SK-N-SH (cell line): ENCODE data around the gene RAD51B. TPM values are rescaled to one million over a fixed set of nuclear protein-coding genes. Genes with fewer than 3 reads are reported as not detected.

Experiments
- CTCF ChIA-PET: fragments of 300-600, 350-600 bp; formaldehyde crosslinking; extraction: SDS; loops from one replicate; lab custom pipeline; 2021; lab: Yijun Ruan, JAX
- POLR2A ChIA-PET: fragments of 350-600 bp; sonication (Branson Sonifier 250); formaldehyde crosslinking; extraction: SDS; loops from one replicate; lab custom pipeline; 2020; ENCODE audit warnings: antibody characterized with exemption, inconsistent platforms; lab: Yijun Ruan, JAX
- DNase-seq: peaks from one replicate; pipeline ENCODE4 v3.0.0; 2012
- H2AFZ ChIP-seq: fragments of 200-600 bp; sonication (generic); 2 replicates; pipeline ENCODE4 v1.8.1; 2016; ENCODE audit warnings: antibody characterized with exemption, mild to moderate bottlenecking, low read depth
- H3F3A ChIP-seq: fragments of 200-600 bp; sonication (generic); replicated peaks from 2 replicates; pipeline ENCODE3; 2016; ENCODE audit warnings: antibody characterized with exemption, mild to moderate bottlenecking; ENCODE audit not compliant: insufficient read depth
- H3K27ac ChIP-seq, 2 experiments: fragments of 200-500 bp in 1 of 2; fragments of 200-600 bp in 1 of 2; sonication (Bioruptor generic) in 1 of 2; sonication (generic), shearing (Covaris generic) in 1 of 2; 2 replicates each; pipeline versions ENCODE4 v1.5.1 to v1.6.1; 2014 to 2016; ENCODE audit warnings: low read depth in 2 of 2, inconsistent platforms in 1 of 2, low read length in 1 of 2, mild to moderate bottlenecking in 1 of 2, mixed read lengths in 1 of 2
- H3K27me3 ChIP-seq: fragments of 200-600 bp; sonication (generic), shearing (Covaris generic); 2 replicates; pipeline ENCODE4 v1.6.1; 2016; ENCODE audit warnings: mixed run types; ENCODE audit not compliant: insufficient read depth
- H3K36me3 ChIP-seq, 2 experiments: fragments of 200-500 bp in 1 of 2; fragments of 200-600 bp in 1 of 2; sonication (Bioruptor generic) in 1 of 2; sonication (generic) in 1 of 2; replicated peaks in 1 of 2; 2 replicates each; pipeline versions ENCODE3 to v1.5.1; 2014 to 2016; ENCODE audit warnings: low read length in 1 of 2, mild to moderate bottlenecking in 1 of 2; ENCODE audit not compliant: insufficient read depth in 2 of 2, control insufficient read depth in 1 of 2
- H3K4me1 ChIP-seq, 2 experiments: fragments of 200-500 bp in 1 of 2; fragments of 200-600 bp in 1 of 2; sonication (Bioruptor generic) in 1 of 2; sonication (generic), shearing (Covaris generic) in 1 of 2; 2 replicates each; pipeline versions ENCODE4 v1.5.1 to v1.6.1; 2014 to 2016; ENCODE audit warnings: low read depth in 1 of 2, low read length in 1 of 2, mixed run types in 1 of 2; ENCODE audit not compliant: insufficient read depth in 2 of 2, control insufficient read depth in 1 of 2
- H3K4me2 ChIP-seq: fragments of 200-600 bp; sonication (generic), shearing (Covaris generic); 2 replicates; pipeline ENCODE4 v1.6.1; 2017; ENCODE audit warnings: mixed run types
- H3K4me3 ChIP-seq, 2 experiments: fragments of 200-500 bp in 1 of 2; fragments of 200-600 bp in 1 of 2; sonication (Bioruptor generic) in 1 of 2; sonication (generic), shearing (Covaris generic) in 1 of 2; 2 replicates each; pipeline versions ENCODE4 v1.5.1 to v1.8.1; 2014 to 2016; ENCODE audit warnings: low read depth in 2 of 2, inconsistent platforms in 1 of 2, low read length in 1 of 2, mild to moderate bottlenecking in 1 of 2, mixed read lengths in 1 of 2, moderate library complexity in 1 of 2
- H3K79me2 ChIP-seq: fragments of 200-600 bp; sonication (generic); 2 replicates; pipeline ENCODE4 v1.8.1; 2017; ENCODE audit warnings: mild to moderate bottlenecking; ENCODE audit not compliant: insufficient read depth
- H3K9ac ChIP-seq: fragments of 200-600 bp; sonication (generic); 2 replicates; pipeline ENCODE4 v1.6.1; 2017; ENCODE audit warnings: mixed run types
- H3K9me2 ChIP-seq: fragments of 200-600 bp; sonication (generic); 2 replicates; pipeline ENCODE4 v1.6.1; 2017; ENCODE audit warnings: mixed run types
- H3K9me3 ChIP-seq: fragments of 200-600 bp; sonication (generic); 2 replicates; pipeline ENCODE4 v1.6.1; 2017; ENCODE audit warnings: mixed run types, mild to moderate bottlenecking, moderate library complexity
- H4K20me1 ChIP-seq: fragments of 200-600 bp; sonication (generic); 2 replicates; pipeline ENCODE4 v1.6.1; 2017; ENCODE audit warnings: mild to moderate bottlenecking, mixed run types; ENCODE audit not compliant: insufficient read depth
- FOXM1 ChIP-seq: IDR thresholded peaks from 2 replicates; pipeline ENCODE4 v1.4.0; 2012; ENCODE audit warnings: low read depth, mild to moderate bottlenecking
- JUND ChIP-seq: IDR thresholded peaks from 2 replicates; pipeline ENCODE4 v1.4.0; 2012
- POLR2AphosphoS5 ChIP-seq: IDR thresholded peaks from 2 replicates; pipeline ENCODE4 v1.6.1; 2012; ENCODE audit warnings: low read depth, low read length
- RAD21 ChIP-seq: IDR thresholded peaks from 2 replicates; pipeline ENCODE4 v1.6.1; 2012; ENCODE audit warnings: mild to moderate bottlenecking, low read length
- SIN3A ChIP-seq: IDR thresholded peaks from 2 replicates; pipeline ENCODE4 v1.6.1; 2012; ENCODE audit warnings: low read depth, mild to moderate bottlenecking, low read length, moderate library complexity, borderline replicate concordance
- TAF1 ChIP-seq: IDR thresholded peaks from 2 replicates; pipeline ENCODE4 v1.6.1; 2012; ENCODE audit warnings: low read depth, mild to moderate bottlenecking, low read length, moderate library complexity, borderline replicate concordance
- TCF12 ChIP-seq: IDR thresholded peaks from 2 replicates; pipeline ENCODE4 v1.4.0; 2012
- WGBS: methylation state at CpG from one replicate; pipeline ENCODE4 v1.1.6; 2017; ENCODE audit warnings: low lambda C conversion rate; 5-methylcytosine and 5-hydroxymethylcytosine counted together
- polyA plus RNA-seq, 3 experiments: library from polyadenylated mRNA; depleted of rRNA; stranded (reverse); fragments of >200 nt; gene quantifications; 2 replicates each; pipeline ENCODE4 v1.2.3, GENCODE V29; 2012
- TF ChIP-seq, protein P1 (sequence below): IDR thresholded peaks from 2 replicates; pipeline ENCODE4 v1.4.0; 2012; ENCODE audit warnings: low read depth, borderline replicate concordance
- TF ChIP-seq, protein P2 (sequence below): IDR thresholded peaks from 2 replicates; pipeline ENCODE4 v1.6.1; 2012; ENCODE audit warnings: mild to moderate bottlenecking, low read depth, low read length, moderate library complexity
- TF ChIP-seq, protein P3 (sequence below): IDR thresholded peaks from 2 replicates; pipeline ENCODE4; 2012

Gene RAD51B
- polyA plus RNA-seq, 1 of the 3 experiments (the other 2 are of a cell fraction): 6.0 TPM

DNA sequence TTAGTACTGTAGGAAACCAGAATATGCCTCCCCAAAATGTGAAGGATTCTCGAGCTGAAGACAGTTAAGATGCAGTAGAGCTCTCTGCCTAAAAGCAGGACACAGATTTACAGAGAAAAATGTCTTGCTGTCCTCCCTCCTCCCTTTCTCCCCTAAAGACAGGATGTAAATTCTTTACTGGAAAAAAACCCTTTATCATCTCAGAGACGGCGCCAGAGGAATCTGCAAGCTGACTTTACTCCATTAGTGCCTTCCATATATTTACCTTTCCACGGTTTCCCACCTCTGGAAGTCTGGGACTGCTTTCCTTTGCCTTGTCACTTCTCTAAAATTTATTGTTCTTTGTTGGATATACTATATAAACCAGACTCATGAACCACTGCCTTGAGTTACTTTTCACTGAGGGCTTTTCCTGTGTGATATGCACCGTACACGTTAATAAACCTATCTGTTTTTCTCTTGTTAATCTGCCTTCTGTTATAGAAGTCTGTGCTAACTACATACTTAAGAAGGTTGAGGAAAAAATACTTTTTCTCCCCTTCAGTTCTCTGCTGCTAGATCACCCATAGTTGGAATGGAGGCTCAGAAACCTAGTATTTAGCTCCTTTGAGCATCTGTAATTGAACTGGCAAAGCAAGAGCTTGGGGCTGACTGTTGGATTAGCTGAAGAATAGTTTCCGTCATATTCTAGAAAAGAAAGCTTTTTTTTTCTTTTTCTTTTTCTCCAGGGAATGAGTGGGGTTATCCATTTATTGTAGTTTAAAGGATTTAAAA lies 99.9 kb downstream of the RAD51B start:
- POLR2A ChIA-PET: no interaction called here

DNA sequence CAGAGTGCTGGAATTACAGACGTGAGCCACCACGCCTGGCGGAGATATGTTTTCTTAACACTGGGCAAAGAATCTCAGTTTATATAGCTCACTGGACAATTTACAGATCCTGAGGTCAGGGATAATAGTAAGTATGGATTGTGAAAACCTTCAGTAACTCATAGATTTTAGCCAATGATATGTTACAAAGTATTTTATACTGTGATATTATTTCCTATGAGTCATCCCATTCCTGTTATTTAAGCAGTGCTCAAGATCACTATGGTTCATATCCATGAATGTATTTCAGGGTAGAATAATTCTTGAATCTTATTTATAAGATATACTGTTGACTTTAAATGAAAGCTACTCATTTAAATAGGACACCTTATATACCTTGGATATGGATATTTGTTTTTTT lies 107.2 kb downstream of the RAD51B start:
- no peak overlapping the region for H3K4me2 ChIP-seq
- H4K20me1 ChIP-seq: no peaks in the 10 kb centered on the region
- no peak overlapping the region for H2AFZ ChIP-seq
- no peaks in the 10 kb centered on the region for H3K27me3 ChIP-seq
- H3K9ac ChIP-seq: no peak overlapping the region
- H3K4me3 ChIP-seq: no peak overlapping the region
- POLR2A ChIA-PET: interaction anchor here (0.5 kb wide), 1 partner anchor 110 kb away, joined by 3 read pairs; the partner anchor contains the start of gene ZFYVE26
- no peaks in the 10 kb centered on the region; the same call in 1 of the 2 replicates for H3K9me3 ChIP-seq
- DNase-seq: no peak
- no peak for TF ChIP-seq JUND
- TF ChIP-seq, protein P1, sequence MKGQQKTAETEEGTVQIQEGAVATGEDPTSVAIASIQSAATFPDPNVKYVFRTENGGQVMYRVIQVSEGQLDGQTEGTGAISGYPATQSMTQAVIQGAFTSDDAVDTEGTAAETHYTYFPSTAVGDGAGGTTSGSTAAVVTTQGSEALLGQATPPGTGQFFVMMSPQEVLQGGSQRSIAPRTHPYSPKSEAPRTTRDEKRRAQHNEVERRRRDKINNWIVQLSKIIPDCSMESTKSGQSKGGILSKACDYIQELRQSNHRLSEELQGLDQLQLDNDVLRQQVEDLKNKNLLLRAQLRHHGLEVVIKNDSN: no peak
- TF ChIP-seq POLR2AphosphoS5: no peak
- TF ChIP-seq TAF1: no peak
- H3K27ac ChIP-seq: peak overlapping the region in 1 of 2 experiments; percentile 29; a peak in 1 of 4 replicates
- no peaks in the 10 kb centered on the region for H3K79me2 ChIP-seq
- CTCF ChIA-PET: no interaction called here
- no peaks in the 10 kb centered on the region for H3K9me2 ChIP-seq
- H3K36me3 ChIP-seq: no peaks in the 10 kb centered on the region
- H3F3A ChIP-seq: peaks cover 4% of the 10 kb centered on the region
- H3K4me1 ChIP-seq: no peaks in the 10 kb centered on the region
- 100% methylated on average over 3 of the region's 3 CpGs for WGBS

More for the DNA sequence above, 99.9 kb downstream of the RAD51B start:
- DNase-seq: no peak
- Histone ChIP-seq H3K36me3 (no peaks in the 10 kb centered on the region), H3K4me3 (peak overlapping the region; percentile 1 to 18; a peak in 2 of 4 replicates), H3K9me2 (peaks cover 5% of the 10 kb centered on the region; the same call in 1 of the 2 replicates), H3F3A (peaks cover 17% of the 10 kb centered on the region), H3K4me1 (peaks cover 0 to 13% of the 10 kb centered on the region in 2 experiments; a peak in 1 of 4 replicates), H3K79me2 (no peaks in the 10 kb centered on the region), H3K27ac (peak overlapping the region; percentile 70 to 79), H2AFZ (peak overlapping the region; percentile 75), H3K9me3 (no peaks in the 10 kb centered on the region), H3K9ac (peak overlapping the region; percentile 36; the same call in 1 of the 2 replicates), H4K20me1 (no peaks in the 10 kb centered on the region), H3K27me3 (no peaks in the 10 kb centered on the region), H3K4me2 (peak overlapping the region; percentile 43)
- WGBS: 47% methylated on average over 7 of the region's 7 CpGs
- CTCF ChIA-PET: interaction anchor here (1.9 kb wide), 1 partner anchor 24 kb away, joined by 6 read pairs; no protein-coding TSS in a partner anchor
- TF ChIP-seq, protein P2, sequence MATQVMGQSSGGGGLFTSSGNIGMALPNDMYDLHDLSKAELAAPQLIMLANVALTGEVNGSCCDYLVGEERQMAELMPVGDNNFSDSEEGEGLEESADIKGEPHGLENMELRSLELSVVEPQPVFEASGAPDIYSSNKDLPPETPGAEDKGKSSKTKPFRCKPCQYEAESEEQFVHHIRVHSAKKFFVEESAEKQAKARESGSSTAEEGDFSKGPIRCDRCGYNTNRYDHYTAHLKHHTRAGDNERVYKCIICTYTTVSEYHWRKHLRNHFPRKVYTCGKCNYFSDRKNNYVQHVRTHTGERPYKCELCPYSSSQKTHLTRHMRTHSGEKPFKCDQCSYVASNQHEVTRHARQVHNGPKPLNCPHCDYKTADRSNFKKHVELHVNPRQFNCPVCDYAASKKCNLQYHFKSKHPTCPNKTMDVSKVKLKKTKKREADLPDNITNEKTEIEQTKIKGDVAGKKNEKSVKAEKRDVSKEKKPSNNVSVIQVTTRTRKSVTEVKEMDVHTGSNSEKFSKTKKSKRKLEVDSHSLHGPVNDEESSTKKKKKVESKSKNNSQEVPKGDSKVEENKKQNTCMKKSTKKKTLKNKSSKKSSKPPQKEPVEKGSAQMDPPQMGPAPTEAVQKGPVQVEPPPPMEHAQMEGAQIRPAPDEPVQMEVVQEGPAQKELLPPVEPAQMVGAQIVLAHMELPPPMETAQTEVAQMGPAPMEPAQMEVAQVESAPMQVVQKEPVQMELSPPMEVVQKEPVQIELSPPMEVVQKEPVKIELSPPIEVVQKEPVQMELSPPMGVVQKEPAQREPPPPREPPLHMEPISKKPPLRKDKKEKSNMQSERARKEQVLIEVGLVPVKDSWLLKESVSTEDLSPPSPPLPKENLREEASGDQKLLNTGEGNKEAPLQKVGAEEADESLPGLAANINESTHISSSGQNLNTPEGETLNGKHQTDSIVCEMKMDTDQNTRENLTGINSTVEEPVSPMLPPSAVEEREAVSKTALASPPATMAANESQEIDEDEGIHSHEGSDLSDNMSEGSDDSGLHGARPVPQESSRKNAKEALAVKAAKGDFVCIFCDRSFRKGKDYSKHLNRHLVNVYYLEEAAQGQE: no peak
- no peak for TF ChIP-seq SIN3A
- no peak for TF ChIP-seq RAD21
- no peak for TF ChIP-seq TCF12
- TF ChIP-seq, protein P3, sequence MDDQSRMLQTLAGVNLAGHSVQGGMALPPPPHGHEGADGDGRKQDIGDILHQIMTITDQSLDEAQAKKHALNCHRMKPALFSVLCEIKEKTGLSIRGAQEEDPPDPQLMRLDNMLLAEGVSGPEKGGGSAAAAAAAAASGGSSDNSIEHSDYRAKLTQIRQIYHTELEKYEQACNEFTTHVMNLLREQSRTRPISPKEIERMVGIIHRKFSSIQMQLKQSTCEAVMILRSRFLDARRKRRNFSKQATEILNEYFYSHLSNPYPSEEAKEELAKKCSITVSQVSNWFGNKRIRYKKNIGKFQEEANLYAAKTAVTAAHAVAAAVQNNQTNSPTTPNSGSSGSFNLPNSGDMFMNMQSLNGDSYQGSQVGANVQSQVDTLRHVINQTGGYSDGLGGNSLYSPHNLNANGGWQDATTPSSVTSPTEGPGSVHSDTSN: peak; percentile 10; the same call in 1 of the 2 replicates
- TF ChIP-seq FOXM1: no peak
